Nephron progenitor cell (in vitro differentiated cells): ENCODE measurements around the gene UROC1.
A peak's percentile ranks its signal among the peaks of the same experiment; 100 is the strongest.

ENCODE experiments used
- DNase-seq: peaks from one replicate; pipeline ENCODE4 v3.0.0; 2021
- H3K27ac Mint-ChIP-seq: 2 replicates; pipeline ENCODE4 v1.8.0; 2021; ENCODE audit warnings: mild to moderate bottlenecking, moderate library complexity, mixed read lengths
- H3K27me3 Mint-ChIP-seq: 2 replicates; pipeline ENCODE4 v1.8.0; 2021; ENCODE audit warnings: mild to moderate bottlenecking, low read depth, mixed read lengths; ENCODE audit not compliant: poor library complexity
- H3K36me3 Mint-ChIP-seq: 2 replicates; pipeline ENCODE4 v1.8.0; 2021; ENCODE audit warnings: low read depth, mixed read lengths
- H3K4me1 Mint-ChIP-seq: 2 replicates; pipeline ENCODE4 v1.8.0; 2021; ENCODE audit warnings: mixed read lengths
- H3K4me3 Mint-ChIP-seq: 2 replicates; pipeline ENCODE4 v1.8.0; 2021; ENCODE audit warnings: mild to moderate bottlenecking, moderate library complexity, mixed read lengths
- H3K9me3 Mint-ChIP-seq: 2 replicates; pipeline ENCODE4 v1.8.0; 2021; ENCODE audit warnings: mild to moderate bottlenecking, moderate library complexity, mixed read lengths
- TF ChIP-seq, protein P1 (sequence below): fragments of 200-600 bp; sonication (generic); IDR thresholded peaks from 2 replicates; pipeline ENCODE4 v1.5.0; 2021; ENCODE audit warnings: antibody characterized with exemption

UROC1 gene

DNA sequence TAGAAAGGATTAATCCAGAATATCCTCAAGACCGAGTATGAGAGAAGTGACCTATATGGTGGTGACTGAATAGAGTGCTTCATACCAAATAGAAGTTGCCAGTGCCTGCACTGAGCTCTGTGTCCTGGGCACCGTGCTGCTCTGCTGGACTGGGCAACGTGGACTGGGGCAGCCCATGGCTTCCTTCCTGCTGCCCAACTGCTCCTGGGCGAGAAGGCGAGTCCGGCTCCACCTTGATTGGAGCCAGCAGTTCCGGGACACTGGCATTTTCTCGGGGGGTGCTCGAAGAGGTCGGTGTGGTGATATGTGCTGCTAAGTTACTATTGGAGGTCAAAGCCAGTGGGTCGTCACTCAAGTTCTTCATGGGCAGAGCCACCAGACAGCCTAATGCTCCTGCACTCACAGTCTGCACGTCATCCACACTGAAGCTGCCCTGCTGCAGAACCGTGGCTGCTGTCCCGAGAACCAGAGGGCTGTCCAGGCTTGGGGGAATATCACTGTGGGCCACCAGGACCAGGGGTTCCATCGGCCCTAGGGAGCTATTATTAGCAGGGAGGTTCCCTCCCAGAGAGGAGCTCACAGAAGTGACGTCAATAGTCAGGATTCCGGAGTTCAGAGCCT is 56.0 kb downstream of the UROC1 start:
- TF ChIP-seq, protein P1, sequence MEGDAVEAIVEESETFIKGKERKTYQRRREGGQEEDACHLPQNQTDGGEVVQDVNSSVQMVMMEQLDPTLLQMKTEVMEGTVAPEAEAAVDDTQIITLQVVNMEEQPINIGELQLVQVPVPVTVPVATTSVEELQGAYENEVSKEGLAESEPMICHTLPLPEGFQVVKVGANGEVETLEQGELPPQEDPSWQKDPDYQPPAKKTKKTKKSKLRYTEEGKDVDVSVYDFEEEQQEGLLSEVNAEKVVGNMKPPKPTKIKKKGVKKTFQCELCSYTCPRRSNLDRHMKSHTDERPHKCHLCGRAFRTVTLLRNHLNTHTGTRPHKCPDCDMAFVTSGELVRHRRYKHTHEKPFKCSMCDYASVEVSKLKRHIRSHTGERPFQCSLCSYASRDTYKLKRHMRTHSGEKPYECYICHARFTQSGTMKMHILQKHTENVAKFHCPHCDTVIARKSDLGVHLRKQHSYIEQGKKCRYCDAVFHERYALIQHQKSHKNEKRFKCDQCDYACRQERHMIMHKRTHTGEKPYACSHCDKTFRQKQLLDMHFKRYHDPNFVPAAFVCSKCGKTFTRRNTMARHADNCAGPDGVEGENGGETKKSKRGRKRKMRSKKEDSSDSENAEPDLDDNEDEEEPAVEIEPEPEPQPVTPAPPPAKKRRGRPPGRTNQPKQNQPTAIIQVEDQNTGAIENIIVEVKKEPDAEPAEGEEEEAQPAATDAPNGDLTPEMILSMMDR = no peak
- no peak overlapping the region for H3K4me3 Mint-ChIP-seq
- no peaks in the 10 kb centered on the region for H3K4me1 Mint-ChIP-seq
- H3K27me3 Mint-ChIP-seq = no peaks in the 10 kb centered on the region
- no peak for DNase-seq
- peaks cover 57% of the 10 kb centered on the region for H3K36me3 Mint-ChIP-seq
- H3K27ac Mint-ChIP-seq = no peak overlapping the region
- no peaks in the 10 kb centered on the region for H3K9me3 Mint-ChIP-seq

DNA sequence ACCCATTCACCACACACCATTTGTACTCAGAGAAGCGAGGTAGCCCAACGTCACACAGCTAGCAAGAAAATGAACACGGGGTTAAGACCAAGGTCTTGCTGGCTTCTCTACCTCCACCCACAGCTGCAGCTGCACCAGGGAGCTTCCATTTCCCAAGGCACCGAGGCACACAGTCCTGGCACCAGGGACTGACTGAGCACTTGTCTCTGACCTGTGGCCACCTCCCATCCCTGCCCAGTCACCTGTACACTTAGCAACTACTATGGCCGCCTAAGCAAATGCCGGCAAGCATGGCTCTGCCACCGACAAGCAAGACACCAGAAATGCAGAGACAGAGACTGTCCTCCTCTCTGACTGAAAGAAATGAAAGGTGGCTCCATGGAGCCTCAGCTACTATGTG is 57.2 kb downstream of the UROC1 start:
- H3K27me3 Mint-ChIP-seq = no peaks in the 10 kb centered on the region
- H3K36me3 Mint-ChIP-seq = peaks cover 50% of the 10 kb centered on the region
- no peak overlapping the region for H3K4me3 Mint-ChIP-seq
- H3K4me1 Mint-ChIP-seq = no peaks in the 10 kb centered on the region
- no peaks in the 10 kb centered on the region for H3K9me3 Mint-ChIP-seq
- TF ChIP-seq, protein P1 = no peak
- no peak for DNase-seq
- H3K27ac Mint-ChIP-seq = peak overlapping the region; percentile 16

DNA sequence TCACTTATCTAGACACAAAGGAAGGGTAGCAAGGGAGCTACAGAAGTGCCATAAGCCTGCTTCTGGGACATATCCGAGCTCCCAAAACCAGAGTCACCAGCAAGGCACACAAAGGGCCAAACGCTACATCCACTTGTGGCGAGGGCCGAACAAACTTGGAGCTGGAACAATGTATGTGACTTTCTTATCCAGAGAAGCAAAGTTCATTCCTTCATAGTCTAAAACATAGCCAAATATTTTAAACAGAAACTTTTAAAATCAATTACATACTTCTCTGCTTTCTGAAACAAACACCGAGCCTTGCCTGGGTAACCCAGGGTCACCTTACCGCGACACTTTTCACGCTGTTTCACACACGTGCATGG is 57.8 kb downstream of the UROC1 start:
- no peak for DNase-seq
- Mint-ChIP-seq H3K36me3 (peaks cover 51% of the 10 kb centered on the region), H3K9me3 (no peaks in the 10 kb centered on the region), H3K27me3 (no peaks in the 10 kb centered on the region), H3K27ac (peak overlapping the region; percentile 42), H3K4me3 (no peak overlapping the region), H3K4me1 (peaks cover under 1% of the 10 kb centered on the region)
- TF ChIP-seq, protein P1 = no peak

DNA sequence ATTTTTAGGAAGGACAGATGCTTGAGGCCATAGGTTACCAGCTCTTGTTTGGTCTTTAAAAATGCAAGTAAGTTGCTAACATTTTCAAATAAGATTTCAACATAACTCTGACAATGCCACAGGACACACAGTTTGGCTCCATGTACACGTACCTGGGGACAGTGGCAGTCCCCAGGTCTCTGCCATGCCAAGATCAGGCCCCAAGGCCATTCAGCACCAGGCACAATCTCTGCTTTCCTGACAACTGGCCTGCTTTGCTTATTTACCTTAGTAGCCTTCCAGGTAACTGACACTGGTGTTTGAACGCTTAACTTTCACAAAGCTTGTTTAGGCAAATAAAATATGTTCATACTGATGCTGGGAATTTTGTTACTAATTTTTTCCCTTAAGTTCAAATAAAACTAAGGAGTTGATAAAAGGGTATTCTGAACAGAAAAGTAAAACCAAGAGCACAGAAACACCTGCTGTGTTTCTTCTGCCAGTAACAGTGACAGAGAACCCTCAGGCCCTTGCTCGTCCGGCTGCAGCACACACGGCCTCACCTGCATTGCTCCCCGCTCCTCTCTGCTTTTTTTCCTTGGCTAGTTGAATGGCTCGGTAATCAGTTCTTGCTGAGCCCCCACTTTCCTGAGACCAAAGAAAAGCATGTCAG is 58.3 kb downstream of the UROC1 start:
- H3K27ac Mint-ChIP-seq = no peak overlapping the region
- H3K4me1 Mint-ChIP-seq = peaks cover 5% of the 10 kb centered on the region
- H3K4me3 Mint-ChIP-seq = no peak overlapping the region
- TF ChIP-seq, protein P1 = no peak
- H3K9me3 Mint-ChIP-seq = no peaks in the 10 kb centered on the region
- H3K36me3 Mint-ChIP-seq = peaks cover 51% of the 10 kb centered on the region
- H3K27me3 Mint-ChIP-seq = no peaks in the 10 kb centered on the region
- DNase-seq = no peak

DNA sequence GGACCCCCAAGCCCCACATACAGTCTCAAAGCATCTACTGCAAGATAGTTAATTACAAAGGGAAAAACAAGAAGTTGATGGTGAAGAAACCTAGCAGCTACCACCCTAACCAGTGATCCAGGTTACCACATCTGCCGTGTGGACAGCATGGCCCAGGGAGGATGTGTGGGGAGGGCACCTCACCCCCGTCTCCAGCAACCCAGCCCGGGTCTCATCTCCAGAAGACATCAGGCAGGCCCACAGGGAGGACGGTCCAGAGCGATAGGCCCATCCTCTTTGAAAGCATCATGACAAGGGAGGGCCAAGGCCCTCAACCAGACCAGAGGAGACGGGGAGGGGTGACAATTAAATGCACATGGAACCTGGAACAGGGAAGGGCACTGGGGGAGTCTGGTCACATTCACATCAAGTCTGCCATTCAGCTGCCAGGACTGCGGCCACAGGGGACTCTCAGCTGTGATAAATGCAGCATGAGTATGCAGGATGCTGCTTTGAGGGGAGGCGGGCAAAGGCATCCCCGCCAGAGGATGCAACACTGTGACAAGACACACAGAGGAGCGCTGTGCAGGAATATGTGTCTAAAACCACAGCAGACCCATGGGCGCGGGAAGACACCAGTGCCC is 60.7 kb downstream of the UROC1 start:
- Mint-ChIP-seq H3K27me3 (no peaks in the 10 kb centered on the region), H3K4me1 (peaks cover 6% of the 10 kb centered on the region), H3K36me3 (peaks cover 53% of the 10 kb centered on the region), H3K9me3 (no peaks in the 10 kb centered on the region), H3K27ac (no peak overlapping the region), H3K4me3 (no peak overlapping the region)
- TF ChIP-seq, protein P1 = no peak
- DNase-seq = no peak
